Mesendoderm (in vitro differentiated cells): ENCODE data around the gene SPEF1.

Source experiments
- DNase-seq: peaks from one replicate; pipeline ENCODE4 v3.0.0; 2013
- H2AK5ac ChIP-seq: 2 replicates; pipeline ENCODE4 v1.6.1; 2013; ENCODE audit warnings: low read length, inconsistent platforms
- H2BK120ac ChIP-seq: 2 replicates; pipeline ENCODE4 v1.6.1; 2013; ENCODE audit warnings: low read depth, mild to moderate bottlenecking, low read length, moderate library complexity, mixed read lengths
- H2BK15ac ChIP-seq: replicated peaks from 2 replicates; pipeline ENCODE4 v1.6.1; 2013; ENCODE audit warnings: low read depth, mild to moderate bottlenecking, moderate library complexity
- H2BK5ac ChIP-seq: 2 replicates; pipeline ENCODE4 v1.6.1; 2013; ENCODE audit warnings: low read length, inconsistent platforms
- H3K18ac ChIP-seq: 2 replicates; pipeline ENCODE4 v1.6.1; 2013; ENCODE audit warnings: mild to moderate bottlenecking, low read length, mixed read lengths
- H3K23ac ChIP-seq: one replicate; pipeline ENCODE4 v1.6.1; 2013; ENCODE audit warnings: low read length
- H3K27ac ChIP-seq: 2 replicates; pipeline ENCODE4 v1.5.1; 2013; ENCODE audit warnings: low read depth, mild to moderate bottlenecking, inconsistent platforms, low read length, moderate library complexity
- H3K27me3 ChIP-seq: 2 replicates; pipeline ENCODE4 v1.6.1; 2013; ENCODE audit warnings: low read length, control low read depth, mild to moderate bottlenecking, inconsistent platforms; ENCODE audit not compliant: insufficient read depth, poor library complexity
- H3K36me3 ChIP-seq: 2 replicates; pipeline ENCODE4 v1.6.1; 2013; ENCODE audit warnings: low read length, inconsistent platforms; ENCODE audit not compliant: control insufficient read depth, insufficient read depth
- H3K4ac ChIP-seq: one replicate; pipeline ENCODE4 v1.6.1; 2013; ENCODE audit warnings: low read depth, mild to moderate bottlenecking, low read length, moderate library complexity
- H3K4me1 ChIP-seq: 2 replicates; pipeline ENCODE4 v1.6.1; 2013; ENCODE audit warnings: low read depth, low read length, inconsistent platforms; ENCODE audit not compliant: control insufficient read depth
- H3K4me2 ChIP-seq: 2 replicates; pipeline ENCODE4 v1.6.1; 2013; ENCODE audit warnings: low read length
- H3K4me3 ChIP-seq: 2 replicates; pipeline ENCODE4 v1.5.1; 2013; ENCODE audit warnings: mild to moderate bottlenecking, low read length
- H3K56ac ChIP-seq: one replicate; pipeline ENCODE4 v1.6.1; 2013; ENCODE audit warnings: low read length
- H3K79me1 ChIP-seq: 2 replicates; pipeline ENCODE4 v1.6.1; 2013; ENCODE audit warnings: low read length, inconsistent platforms
- H3K79me2 ChIP-seq: 2 replicates; pipeline ENCODE4 v1.6.1; 2013; ENCODE audit warnings: mild to moderate bottlenecking, low read length; ENCODE audit not compliant: control insufficient read depth, insufficient read depth
- H3K9ac ChIP-seq: 2 replicates; pipeline ENCODE4 v1.6.1; 2013; ENCODE audit warnings: low read length, inconsistent platforms
- H4K5ac ChIP-seq: one replicate; pipeline ENCODE4 v1.6.1; 2013; ENCODE audit warnings: low read length
- H4K8ac ChIP-seq: one replicate; pipeline ENCODE4 v1.6.1; 2013; ENCODE audit warnings: low read depth, mild to moderate bottlenecking, control low read depth, low read length, moderate library complexity
- WGBS: extraction: QIAGEN DNeasy Blood & Tissue Kit; methylation state at CpG from one replicate; pipeline ENCODE4 v1.1.7; 2013; ENCODE audit warnings: low lambda C conversion rate, missing lambda C conversion rate; ENCODE audit not compliant: insufficient coverage; ENCODE audit errors: extremely low coverage; 5-methylcytosine and 5-hydroxymethylcytosine counted together

Gene SPEF1

GRCh38 chr20:3758566-3758965 lies 22.7 kb downstream of the SPEF1 start:
- DNase-seq = no peak
- no peak overlapping the region for H3K4ac ChIP-seq
- H3K79me2 ChIP-seq = no peaks in the 10 kb centered on the region
- no peaks in the 10 kb centered on the region for H3K4me1 ChIP-seq
- H3K4me3 ChIP-seq = no peak overlapping the region
- no CpG with 5 or more reads among the region's 11 CpGs for WGBS
- no peak overlapping the region for H3K4me2 ChIP-seq
- H3K18ac ChIP-seq = no peak overlapping the region
- H3K36me3 ChIP-seq = no peaks in the 10 kb centered on the region
- no peaks in the 10 kb centered on the region for H3K27me3 ChIP-seq
- no peak overlapping the region for H4K8ac ChIP-seq
- H2BK15ac ChIP-seq = no peak overlapping the region
- no peak overlapping the region for H3K27ac ChIP-seq
- H2AK5ac ChIP-seq = no peak overlapping the region
- H2BK120ac ChIP-seq = no peak overlapping the region
- no peak overlapping the region for H4K5ac ChIP-seq
- no peak overlapping the region for H2BK5ac ChIP-seq
- H3K9ac ChIP-seq = no peak overlapping the region
- no peak overlapping the region for H3K56ac ChIP-seq
- no peaks in the 10 kb centered on the region for H3K79me1 ChIP-seq
- H3K23ac ChIP-seq = no peak overlapping the region

- Histone ChIP-seq H3K27me3 (no peaks in the 10 kb centered on the region), H3K4ac (no peak overlapping the region), H4K8ac (no peak overlapping the region), H2BK15ac (no peak overlapping the region), H3K56ac (no peak overlapping the region), H3K79me1 (no peaks in the 10 kb centered on the region), H3K27ac (no peak overlapping the region), H3K4me1 (no peaks in the 10 kb centered on the region), H3K23ac (no peak overlapping the region), H3K18ac (no peak overlapping the region), H3K4me2 (no peak overlapping the region), H3K79me2 (no peaks in the 10 kb centered on the region), H2BK120ac (no peak overlapping the region), H3K4me3 (no peak overlapping the region), H3K9ac (no peak overlapping the region), H2AK5ac (no peak overlapping the region), H3K36me3 (no peaks in the 10 kb centered on the region), H2BK5ac (no peak overlapping the region), H4K5ac (no peak overlapping the region)
- WGBS = no CpG with 5 or more reads among the region's 2 CpGs
- no peak for DNase-seq
These were observed 24.0 kb downstream of the SPEF1 start for GRCh38 chr20:3757268-3757667.

- H3K27me3 ChIP-seq = peaks cover 2% of the 10 kb centered on the region
- H3K79me1 ChIP-seq = no peaks in the 10 kb centered on the region
- no peak overlapping the region for H4K8ac ChIP-seq
- no peak overlapping the region for H3K27ac ChIP-seq
- no peak overlapping the region for H3K4me2 ChIP-seq
- H3K4me1 ChIP-seq = peaks cover 2% of the 10 kb centered on the region
- H2BK5ac ChIP-seq = no peak overlapping the region
- no peak overlapping the region for H3K56ac ChIP-seq
- H3K79me2 ChIP-seq = no peaks in the 10 kb centered on the region
- no peak overlapping the region for H3K18ac ChIP-seq
- H2BK120ac ChIP-seq = no peak overlapping the region
- no peak overlapping the region for H3K9ac ChIP-seq
- no CpG with 5 or more reads among the region's 5 CpGs for WGBS
- H3K23ac ChIP-seq = no peak overlapping the region
- no peak overlapping the region for H3K4me3 ChIP-seq
- H3K36me3 ChIP-seq = no peaks in the 10 kb centered on the region
- DNase-seq = no peak
- H2BK15ac ChIP-seq = no peak overlapping the region
- no peak overlapping the region for H3K4ac ChIP-seq
- H2AK5ac ChIP-seq = no peak overlapping the region
- no peak overlapping the region for H4K5ac ChIP-seq
These were observed 25.3 kb downstream of the SPEF1 start for GRCh38 chr20:3755814-3756480.

GRCh38 chr20:3755269-3755668 lies 26.0 kb downstream of the SPEF1 start:
- H3K36me3 ChIP-seq = no peaks in the 10 kb centered on the region
- H2BK120ac ChIP-seq = no peak overlapping the region
- no peak overlapping the region for H4K5ac ChIP-seq
- no peak overlapping the region for H3K9ac ChIP-seq
- DNase-seq = no peak
- H3K23ac ChIP-seq = no peak overlapping the region
- no peak overlapping the region for H3K56ac ChIP-seq
- no peaks in the 10 kb centered on the region for H3K79me1 ChIP-seq
- no CpG with 5 or more reads among the region's 7 CpGs for WGBS
- no peak overlapping the region for H2AK5ac ChIP-seq
- H2BK5ac ChIP-seq = no peak overlapping the region
- H3K4ac ChIP-seq = no peak overlapping the region
- H3K79me2 ChIP-seq = no peaks in the 10 kb centered on the region
- no peak overlapping the region for H3K27ac ChIP-seq
- no peak overlapping the region for H3K18ac ChIP-seq
- H3K4me2 ChIP-seq = no peak overlapping the region
- H3K27me3 ChIP-seq = peaks cover 5% of the 10 kb centered on the region
- no peak overlapping the region for H4K8ac ChIP-seq
- H3K4me3 ChIP-seq = no peak overlapping the region
- no peak overlapping the region for H2BK15ac ChIP-seq
- peaks cover 2% of the 10 kb centered on the region for H3K4me1 ChIP-seq

- Histone ChIP-seq H2BK5ac (no peak overlapping the region), H4K5ac (no peak overlapping the region), H3K27ac (no peak overlapping the region), H3K4me1 (peaks cover 2% of the 10 kb centered on the region), H3K27me3 (peaks cover 5% of the 10 kb centered on the region), H3K9ac (no peak overlapping the region), H2BK15ac (no peak overlapping the region), H3K79me2 (no peaks in the 10 kb centered on the region), H3K4me2 (no peak overlapping the region), H3K56ac (no peak overlapping the region), H3K4me3 (no peak overlapping the region), H3K18ac (no peak overlapping the region), H2BK120ac (no peak overlapping the region), H3K36me3 (no peaks in the 10 kb centered on the region), H3K23ac (no peak overlapping the region), H3K4ac (no peak overlapping the region), H3K79me1 (no peaks in the 10 kb centered on the region), H4K8ac (no peak overlapping the region), H2AK5ac (no peak overlapping the region)
- DNase-seq = no peak
- WGBS = no CpG with 5 or more reads among the region's 16 CpGs
These were observed 27.0 kb downstream of the SPEF1 start for GRCh38 chr20:3754276-3754630.
